NCI-H2227 (cell line): Measurements from ENCODE around the gene SEMA4C.
"Not testable (repeated sequence)": the region's sequence is repeated elsewhere in the genome, so short reads cannot be mapped to it uniquely, and the experiment has no call there.

ENCODE experiments used
- DNase-seq: peaks from one replicate; lab custom pipeline; 2025; ENCODE audit not compliant: unreplicated experiment; lab: John Stamatoyannopoulos, UW

The SEMA4C gene

DNA sequence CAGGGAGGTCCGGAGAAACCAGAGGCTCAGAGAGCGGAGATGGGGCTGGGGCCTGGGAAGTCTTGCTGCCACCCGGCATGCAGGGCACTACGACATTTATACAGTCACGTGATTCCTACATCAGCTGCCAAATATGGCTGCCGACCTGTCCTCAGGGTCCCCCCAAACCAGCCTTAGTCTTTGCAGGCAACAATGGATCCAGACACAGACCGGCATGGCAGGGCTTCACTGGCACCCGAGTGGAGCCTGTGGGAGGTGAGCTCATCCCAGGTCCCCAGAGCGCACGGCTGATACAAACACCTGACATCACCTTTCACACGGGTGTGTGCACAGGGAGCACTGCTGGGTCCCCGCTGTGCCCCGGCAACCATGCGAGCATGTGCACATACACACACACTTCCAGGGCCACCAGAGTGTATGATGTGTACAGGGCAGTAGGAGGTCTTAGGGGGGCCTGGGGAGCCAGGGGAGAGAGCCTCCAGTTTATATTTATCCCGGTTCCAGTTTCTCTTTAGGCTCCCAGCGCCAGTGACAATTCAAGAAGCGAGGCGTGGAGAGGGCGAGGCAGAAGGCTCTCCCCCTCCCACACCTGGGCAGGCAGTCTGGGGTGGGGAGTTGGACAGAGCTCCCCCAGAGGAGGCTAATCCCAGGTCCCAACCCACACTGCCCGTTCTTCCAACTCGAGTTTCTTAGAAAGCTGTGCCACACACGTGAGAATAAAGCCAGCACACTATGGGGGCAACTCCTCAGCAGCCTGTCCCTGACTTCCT, 2.7 kb downstream of the SEMA4C start:
- DNase-seq = no peak

DNA sequence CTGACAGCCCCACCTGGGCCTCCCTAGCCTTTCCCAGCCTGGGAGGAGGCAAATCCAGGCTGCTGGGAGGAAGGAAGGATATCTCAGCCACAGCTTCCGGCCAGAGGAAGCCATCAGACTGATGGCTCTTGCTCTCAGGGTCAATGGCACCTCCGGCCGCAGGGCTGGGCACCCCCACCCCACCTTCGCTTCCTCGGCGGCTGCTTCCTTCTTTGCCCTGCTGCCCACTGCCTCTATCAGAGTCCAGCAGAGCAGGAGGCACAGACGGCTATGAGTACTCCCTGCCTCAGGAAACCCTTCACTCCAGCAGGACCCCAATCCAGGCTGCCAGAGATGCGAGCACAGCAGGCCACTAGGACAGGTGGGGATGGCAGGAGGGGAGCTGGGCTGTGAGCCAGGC, 3.3 kb downstream of the SEMA4C start:
- no peak for DNase-seq

DNA sequence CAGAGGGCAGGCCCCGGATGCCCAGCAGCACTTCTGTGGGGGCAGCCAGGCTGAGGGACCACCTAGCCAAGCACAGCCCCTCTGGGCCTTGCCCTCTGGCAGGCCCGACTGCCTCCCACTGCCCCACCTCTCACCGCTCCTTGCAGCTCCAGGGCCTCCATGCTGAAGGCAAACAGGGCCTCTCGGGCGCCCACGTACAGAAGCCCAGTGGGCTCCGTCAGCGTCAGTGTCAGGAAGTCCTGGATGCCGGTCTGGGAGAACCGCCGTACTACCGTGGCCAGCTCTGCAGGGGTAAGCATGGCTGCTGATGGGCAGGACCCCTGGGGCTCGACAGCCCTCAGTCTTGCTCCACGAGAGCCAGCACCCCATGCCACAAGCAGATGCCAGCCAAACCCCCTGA, 3.7 kb downstream of the SEMA4C start:
- DNase-seq = no peak

GRCh38 chr2:96865654-96866053, 4.2 kb downstream of the SEMA4C start:
- no peak for DNase-seq

GRCh38 chr2:96864343-96865091, 5.4 kb downstream of the SEMA4C start:
- DNase-seq = no peak

DNA sequence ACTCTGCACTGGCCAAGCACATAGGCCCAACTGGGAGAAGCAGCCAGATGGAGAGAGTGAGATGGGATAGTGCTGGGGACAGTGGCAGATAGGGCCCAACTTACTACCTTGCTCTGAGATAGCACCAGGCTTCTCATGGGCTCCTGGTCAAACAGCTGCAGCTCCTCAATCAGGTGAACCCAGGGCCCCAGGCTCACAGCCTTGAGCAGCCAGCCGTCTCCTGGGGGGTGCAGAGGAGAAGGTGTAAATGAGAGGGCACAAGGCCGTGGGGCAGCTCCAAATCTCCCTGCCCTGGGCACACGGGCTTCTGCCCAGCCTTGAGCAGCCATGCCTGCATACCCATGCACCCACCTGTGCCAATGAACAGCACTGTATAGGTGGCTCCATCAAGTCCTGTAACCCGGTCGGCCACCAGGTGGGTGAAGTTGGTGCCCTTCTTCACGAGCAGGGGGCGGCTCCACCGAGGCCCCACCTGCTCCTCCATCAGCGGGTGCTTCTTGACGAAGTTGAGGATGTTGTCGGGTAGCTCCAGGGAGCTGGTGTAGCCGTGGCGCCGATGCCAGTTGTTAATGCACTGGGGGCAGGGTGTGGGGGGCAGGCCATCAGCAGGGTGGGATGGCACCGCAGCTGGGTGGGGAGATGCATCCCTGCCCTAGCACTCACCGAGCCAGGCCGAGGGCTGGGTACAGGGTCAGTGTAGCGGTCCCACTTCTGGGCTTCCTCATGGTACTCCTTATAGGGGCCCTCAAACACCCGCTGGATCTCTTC, 6.1 kb downstream of the SEMA4C start:
- DNase-seq = no peak

- not testable (repeated sequence) for DNase-seq
Measured at GRCh38 chr2:96863056-96863455, 6.8 kb downstream of the SEMA4C start.

GRCh38 chr2:96861074-96861473, 8.8 kb downstream of the SEMA4C start:
- no peak for DNase-seq

GRCh38 chr2:96860065-96861029, 9.5 kb downstream of the SEMA4C start:
- no peak for DNase-seq

DNA sequence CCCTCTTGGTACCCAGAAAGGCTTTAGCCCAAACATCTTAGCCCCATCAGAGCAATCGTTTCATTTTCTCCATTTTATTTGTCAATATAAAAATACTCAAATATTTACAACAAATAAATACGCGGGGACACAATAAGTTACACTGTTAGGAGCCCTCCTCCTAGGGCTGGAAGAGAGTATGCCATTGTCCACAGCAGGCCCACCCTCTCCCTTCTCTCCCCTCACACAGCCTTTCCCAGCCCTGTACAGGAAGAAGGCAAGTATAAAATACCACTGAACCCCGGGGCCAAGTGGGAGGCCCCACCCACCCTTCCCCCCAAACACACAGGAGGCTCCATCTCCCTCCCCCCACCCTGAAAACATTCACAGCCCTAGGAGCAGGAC, 10.2 kb downstream of the SEMA4C start:
- no peak for DNase-seq

- DNase-seq = peak; percentile 37
Measured at GRCh38 chr2:96859099-96859649, 10.7 kb downstream of the SEMA4C start.

DNA sequence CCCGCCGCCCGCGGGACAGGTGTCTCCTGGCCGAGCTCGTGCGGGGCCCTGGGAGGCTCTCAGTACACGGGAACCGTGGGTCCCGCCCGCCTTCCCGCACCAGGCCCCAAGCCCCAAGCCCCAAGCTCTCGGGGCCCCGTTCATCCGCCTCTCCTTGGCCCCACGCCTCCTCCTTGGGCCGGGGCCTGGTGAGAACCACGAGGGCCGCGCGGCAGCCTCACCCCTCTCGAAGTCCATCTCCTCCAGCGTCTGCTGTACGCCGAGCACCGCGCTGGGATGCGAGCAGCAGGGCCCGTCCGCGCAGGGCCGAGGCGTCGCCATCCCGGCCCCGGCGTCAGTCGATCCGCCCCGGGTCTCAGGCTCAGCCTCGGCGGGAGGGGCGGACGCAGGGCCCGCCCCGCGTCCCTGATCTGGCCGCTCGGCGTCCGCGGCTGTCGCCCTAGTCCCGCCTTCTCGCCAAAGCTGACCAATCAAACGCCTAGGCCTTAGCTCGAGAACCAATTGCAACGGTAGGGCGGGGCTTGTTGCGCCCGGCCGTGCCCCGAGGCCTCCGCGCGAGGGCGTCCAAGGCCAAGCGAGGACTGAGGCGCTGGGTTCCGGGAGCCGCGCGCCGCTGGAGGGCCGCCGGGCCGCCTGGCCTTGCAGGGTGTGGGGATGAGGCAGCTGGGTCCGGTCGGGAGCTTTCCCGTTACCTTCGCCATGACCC, 12.1 kb downstream of the SEMA4C start, which contains the start of gene ANKRD39:
Gene ANKRD39 (minus strand): TSS at position 350 of the 706 bp plus-strand sequence. CDS start 29 bp downstream, at position 321.
- DNase-seq = peak; percentile 100

GRCh38 chr2:96856776-96857666, 12.9 kb downstream of the SEMA4C start:
- DNase-seq = peak; percentile 41

GRCh38 chr2:96853321-96853720, 16.6 kb downstream of the SEMA4C start:
- no peak for DNase-seq

DNA sequence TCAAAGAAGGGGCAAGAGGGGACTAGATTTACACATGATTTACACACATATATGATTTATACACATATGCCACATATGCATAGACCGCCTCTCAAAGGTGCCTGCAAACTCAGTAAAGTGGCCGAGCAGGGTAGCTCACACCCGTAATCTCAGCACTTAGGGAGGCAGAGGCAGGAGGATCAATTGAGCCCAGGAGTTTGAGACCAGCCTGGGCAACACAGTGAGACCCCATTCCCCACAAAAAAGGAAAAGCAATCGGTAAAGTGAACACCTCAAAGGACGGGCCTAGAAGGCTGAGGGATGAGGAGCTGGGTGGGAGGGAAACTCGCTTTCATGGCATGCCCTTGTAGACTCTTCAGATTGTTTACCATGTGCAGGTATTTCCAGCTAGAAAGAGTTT, 17.2 kb downstream of the SEMA4C start:
- no peak for DNase-seq

DNA sequence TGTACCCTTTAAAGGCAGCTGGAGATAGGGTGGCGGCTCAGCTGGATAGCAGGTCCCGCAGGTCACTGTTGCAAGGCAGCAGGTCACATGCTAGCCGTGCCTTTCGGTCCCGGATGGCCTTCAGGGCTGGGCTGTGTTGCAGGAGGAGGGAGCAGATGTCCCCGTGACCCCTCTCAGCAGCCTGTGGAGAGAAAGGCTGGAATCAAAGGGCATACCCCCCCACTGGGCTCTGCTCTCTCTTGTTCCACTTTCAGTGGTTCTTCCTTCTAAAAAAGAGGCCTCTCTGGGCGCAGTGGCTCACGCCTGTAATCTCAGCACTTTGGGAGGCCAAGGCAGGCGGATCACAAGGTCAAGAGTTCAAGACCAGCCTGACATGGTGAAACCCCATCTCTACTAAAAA, 21.6 kb downstream of the SEMA4C start:
- DNase-seq = no peak

DNA sequence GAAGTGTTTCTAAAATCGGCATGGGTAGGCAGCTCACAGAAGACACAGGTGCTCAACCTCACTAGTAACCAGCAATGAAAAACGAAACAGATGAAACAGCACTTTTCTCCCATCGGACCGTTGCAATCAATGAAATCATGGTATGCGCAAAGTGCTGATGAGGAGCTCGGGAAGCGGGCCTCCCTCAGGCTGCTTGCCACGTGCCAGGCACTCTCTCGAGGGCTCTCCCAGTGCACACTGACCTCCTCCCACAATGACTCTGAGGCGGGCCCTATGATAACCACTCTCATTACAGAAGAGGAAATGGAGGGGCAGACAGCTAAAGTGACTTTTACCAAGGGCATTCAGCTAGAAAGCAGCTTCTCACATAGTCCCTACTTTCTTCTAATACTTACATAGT, 22.3 kb downstream of the SEMA4C start:
- DNase-seq = no peak

GRCh38 chr2:96846825-96847224, 23.1 kb downstream of the SEMA4C start:
- DNase-seq = no peak

GRCh38 chr2:96844405-96844808, 25.5 kb downstream of the SEMA4C start:
- no peak for DNase-seq
